Activated CD8-positive, alpha-beta memory T cell treated with anti-CD3 and anti-CD28 coated beads for 36 hours (primary cell): ENCODE results near the gene SLC15A1. TPM values are rescaled to one million over a fixed set of nuclear protein-coding genes. Genes with fewer than 3 reads are reported as not detected.
"Not testable (repeated sequence)": the region's sequence is repeated elsewhere in the genome, so short reads cannot be mapped to it uniquely, and the experiment has no call there.

Experiments
- CTCF ChIA-PET: fragments of 350-600 bp; sonication (Branson Sonifier 250); formaldehyde crosslinking; loops from one replicate; lab custom pipeline; 2021; ENCODE audit warnings: antibody characterized with exemption; lab: Charles Lee
- POLR2A ChIA-PET: fragments of 350-600 bp; sonication (Branson Sonifier 250); formaldehyde crosslinking; loops from one replicate; lab custom pipeline; 2021; ENCODE audit warnings: antibody characterized with exemption; lab: Charles Lee
- total RNA-seq, 2 experiments: library from RNA; stranded (reverse); gene quantifications; one replicate each; pipeline ENCODE4 v1.2.3, GENCODE V29; 2021

Gene SLC15A1
- total RNA-seq, 2 experiments from 2014 or later: not detected

GRCh38 chr13:98648141-98648540 is 104.3 kb downstream of the SLC15A1 start:
- ChIA-PET POLR2A (no interaction called here), CTCF (interaction anchor here (1.0 kb wide), 1 partner anchor 203 kb away, joined by 3 read pairs; no protein-coding TSS in a partner anchor)

GRCh38 chr13:98647121-98647520 is 105.4 kb downstream of the SLC15A1 start:
- CTCF ChIA-PET: no interaction called here
- POLR2A ChIA-PET: no interaction called here

- CTCF ChIA-PET: no interaction called here
- POLR2A ChIA-PET: no interaction called here
Measured at GRCh38 chr13:98643479-98643878, 109.0 kb downstream of the SLC15A1 start.

GRCh38 chr13:98641075-98641474 is 111.4 kb downstream of the SLC15A1 start:
- ChIA-PET CTCF (no interaction called here), POLR2A (no interaction called here)

GRCh38 chr13:98639785-98640184 is 112.7 kb downstream of the SLC15A1 start:
- CTCF ChIA-PET, POLR2A ChIA-PET: not testable (repeated sequence)

GRCh38 chr13:98638352-98638751 is 114.1 kb downstream of the SLC15A1 start:
- CTCF ChIA-PET, POLR2A ChIA-PET: not testable (repeated sequence)

Other genes with a start within 250 kb of the SLC15A1 start
- 100 to 1,000 TPM; 150 to 152 TPM for gene STK24, start 175.6 kb downstream of the SLC15A1 start, total RNA-seq
- 10 to 100 TPM; 33.0 to 38.6 TPM for gene DOCK9, start 225.4 kb upstream of the SLC15A1 start, total RNA-seq